Astrocyte (in vitro differentiated cells and primary cell): ENCODE measurements around the gene NCAPG2.

Source experiments
- CTCF ChIP-seq: IDR thresholded peaks from 2 replicates; pipeline ENCODE4 v1.5.1; 2011; ENCODE audit warnings: low read depth, mild to moderate bottlenecking, inconsistent platforms, low read length, moderate library complexity; ENCODE audit not compliant: insufficient read depth
- EZH2 ChIP-seq: IDR thresholded peaks from 2 replicates; pipeline ENCODE4 v1.6.1; 2012; ENCODE audit warnings: mild to moderate bottlenecking, low read length, inconsistent platforms; ENCODE audit not compliant: insufficient read depth

GRCh38 chr7:158733775-158734494 lies 29.3 kb upstream of the NCAPG2 start:
- TF ChIP-seq EZH2 (no peak), CTCF (no peak)
